NCI-H128 (cell line): Measurements from ENCODE around the gene THSD4.

Experiments
- DNase-seq: peaks from one replicate; lab custom pipeline; 2025; ENCODE audit not compliant: unreplicated experiment; lab: John Stamatoyannopoulos, UW

Gene THSD4

DNA sequence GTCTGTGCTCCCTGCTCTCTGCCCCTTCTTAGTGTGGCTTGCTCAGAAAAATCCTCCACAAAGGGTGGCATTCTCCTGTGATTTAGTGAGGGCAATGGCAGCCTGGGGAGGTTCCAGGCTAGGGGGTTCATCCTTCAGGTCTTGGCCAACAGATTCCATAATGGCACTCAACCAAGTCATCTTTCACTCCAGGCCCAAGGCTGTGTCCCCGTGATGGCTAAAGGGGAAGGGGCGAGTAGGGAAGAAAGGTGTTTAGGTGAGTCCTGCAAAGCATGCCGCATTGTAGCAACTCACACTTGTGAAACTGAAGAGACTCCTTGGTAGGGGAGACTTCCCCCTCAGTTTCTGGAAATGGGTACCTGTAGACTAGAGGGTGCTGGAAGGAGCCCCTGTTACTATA lies 105.6 kb downstream of the THSD4 start:
- DNase-seq, result no peak

DNA sequence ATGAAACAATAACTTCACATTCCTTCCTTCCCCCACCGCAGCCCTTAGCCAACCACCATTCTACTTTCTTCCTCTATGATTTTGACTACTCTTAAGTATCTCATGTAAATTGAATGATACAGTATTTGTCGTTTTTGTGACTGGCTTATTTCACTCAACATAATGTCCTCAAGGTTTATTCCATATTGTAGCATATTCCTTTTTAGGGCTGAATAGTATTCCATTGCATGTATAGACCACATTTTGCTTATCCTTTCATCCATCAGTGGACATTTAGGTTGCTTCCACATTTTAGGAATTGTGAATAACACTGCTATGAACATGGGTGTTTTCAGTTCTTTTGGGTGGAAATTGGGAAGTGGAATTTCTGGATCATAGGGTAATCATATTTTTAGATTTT lies 106.1 kb downstream of the THSD4 start:
- no peak for DNase-seq

DNA sequence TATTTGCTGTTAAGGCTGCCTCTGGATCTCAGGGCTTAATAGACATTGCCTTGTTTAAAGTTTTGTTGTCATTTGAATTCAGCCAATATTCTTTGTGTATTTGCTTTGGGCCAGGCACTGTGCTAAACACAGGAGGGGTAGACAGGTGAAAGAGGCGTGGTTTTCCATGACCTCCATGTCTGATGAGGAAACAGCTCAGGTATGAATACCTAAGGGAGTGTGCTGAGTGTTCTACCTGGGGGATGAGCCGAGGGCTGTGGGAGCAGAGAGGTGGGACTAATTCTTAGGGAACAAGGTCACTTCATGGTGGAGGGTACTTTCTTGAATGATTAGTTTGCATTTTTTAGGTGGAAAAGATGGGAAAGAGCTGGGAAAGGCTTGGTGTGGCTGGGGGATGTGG lies 108.2 kb downstream of the THSD4 start:
- no peak for DNase-seq

DNA sequence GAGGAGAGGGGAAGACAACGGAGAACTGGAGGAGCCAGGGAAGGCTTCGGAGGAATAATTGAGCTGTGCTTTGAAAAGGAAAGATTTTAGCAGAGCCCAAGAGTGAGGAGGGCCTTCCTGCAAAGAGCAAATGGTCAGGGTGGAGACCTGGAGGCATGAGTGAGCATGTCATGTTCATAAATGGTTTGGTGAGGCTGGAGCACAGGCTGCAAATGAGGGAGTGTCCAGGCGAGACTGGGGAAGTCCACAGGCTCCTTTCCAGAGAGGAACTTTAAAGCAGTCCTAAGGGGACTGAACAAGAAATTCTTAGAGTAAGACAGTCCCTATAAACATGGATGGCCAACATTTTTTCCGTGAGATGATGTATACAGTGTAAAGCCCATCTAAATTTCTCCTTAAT lies 108.8 kb downstream of the THSD4 start:
- no peak for DNase-seq

DNA sequence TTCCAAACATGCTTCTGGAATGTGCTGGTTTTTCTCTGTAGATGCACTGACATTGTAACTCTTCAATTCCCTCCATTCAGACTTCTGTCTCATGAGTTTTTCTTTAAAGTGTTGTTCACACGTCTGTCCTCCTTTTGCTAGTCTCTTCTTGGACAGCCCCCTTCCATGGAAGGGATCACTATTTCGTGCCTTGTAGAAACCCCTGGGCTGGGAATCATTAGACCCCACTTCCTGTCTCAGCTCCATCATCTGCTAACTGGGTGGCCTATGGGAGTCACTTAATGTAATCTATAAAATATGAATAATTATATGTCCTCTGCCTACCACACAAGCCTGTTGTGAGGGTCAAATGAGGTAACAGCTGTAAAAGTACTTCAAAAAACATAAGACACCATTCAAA lies 110.6 kb downstream of the THSD4 start:
- no peak for DNase-seq

DNA sequence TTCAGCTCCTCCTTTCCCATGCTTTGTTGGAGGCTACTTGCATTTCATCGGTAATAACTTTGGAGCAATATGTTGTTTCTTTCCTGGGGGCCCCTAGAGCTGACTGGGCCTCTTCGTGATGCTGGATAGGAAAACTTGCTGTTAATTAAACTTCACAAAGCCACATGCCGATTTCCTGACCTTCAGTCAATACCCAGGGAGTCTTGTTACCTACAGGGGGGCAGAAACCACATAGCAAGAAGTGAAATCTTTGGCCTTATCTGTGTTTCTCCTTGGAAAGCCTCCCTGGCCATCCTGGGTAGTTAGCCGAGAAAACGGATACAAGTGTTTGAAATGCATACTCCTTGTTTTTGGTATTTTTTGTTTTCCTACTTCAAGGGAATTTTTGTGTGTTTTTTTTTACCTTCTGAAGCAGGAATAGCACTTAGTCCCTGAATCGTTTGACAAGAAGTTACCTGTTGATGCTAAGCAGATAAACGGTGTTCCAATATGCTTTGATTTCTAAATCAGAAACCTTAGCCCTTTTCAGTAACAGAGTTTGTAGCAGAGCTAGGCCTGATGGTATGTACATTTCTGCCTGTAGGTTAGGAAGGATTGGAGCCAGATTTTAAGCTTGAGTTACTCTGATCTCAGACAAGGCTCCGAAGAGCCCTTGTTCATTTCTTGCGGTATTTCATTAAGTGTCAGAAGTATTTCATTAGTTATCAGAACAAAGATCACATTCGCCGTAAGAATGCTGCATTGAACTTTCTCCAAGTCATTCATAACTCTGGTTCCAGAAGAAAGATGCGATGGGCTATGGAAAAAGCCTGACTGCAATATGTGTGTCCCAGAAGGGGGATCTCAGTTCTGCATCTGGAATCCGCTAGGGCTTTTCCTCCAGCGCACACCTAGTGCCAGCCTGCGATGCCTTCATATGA lies 111.5 kb downstream of the THSD4 start:
- DNase-seq, result no peak

DNA sequence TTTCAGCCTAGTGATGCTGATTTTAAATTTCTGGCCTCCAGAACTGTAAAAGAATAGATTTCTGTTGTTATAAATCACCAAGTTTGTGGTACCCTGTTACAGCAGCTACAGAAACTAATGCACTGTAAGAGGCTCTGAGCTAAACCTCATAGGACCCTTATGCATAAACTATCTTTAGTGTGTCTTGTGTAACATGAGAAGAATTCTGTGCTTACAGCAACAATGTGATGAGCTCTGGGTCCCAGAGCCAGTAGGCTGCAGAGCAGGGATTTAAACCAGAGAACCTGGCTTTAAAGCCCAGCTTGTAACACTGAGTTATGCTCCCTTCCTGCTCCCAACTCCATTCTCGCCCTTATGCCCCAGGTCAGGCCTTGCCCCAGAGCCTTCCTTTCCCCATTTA lies 113.1 kb downstream of the THSD4 start:
- no peak for DNase-seq

DNA sequence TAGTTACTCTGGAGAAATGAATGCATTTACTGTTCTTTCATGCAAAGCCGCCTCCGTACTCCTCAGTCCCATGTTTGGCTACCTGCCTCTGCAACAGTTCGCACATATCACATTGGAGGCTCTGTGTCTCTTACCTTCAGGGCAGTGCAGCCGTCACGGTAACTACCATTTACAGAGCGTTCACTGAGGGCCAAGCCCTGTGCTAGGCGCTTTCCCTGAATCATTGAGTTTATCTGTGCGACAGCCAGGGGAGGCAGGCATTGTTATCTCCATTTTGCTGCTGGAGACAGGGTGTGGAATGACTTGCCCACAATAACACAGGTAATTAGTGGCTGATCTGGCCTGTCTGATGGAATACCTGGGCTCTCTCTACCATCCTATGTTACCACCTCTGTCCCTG lies 115.0 kb downstream of the THSD4 start:
- DNase-seq, result no peak

DNA sequence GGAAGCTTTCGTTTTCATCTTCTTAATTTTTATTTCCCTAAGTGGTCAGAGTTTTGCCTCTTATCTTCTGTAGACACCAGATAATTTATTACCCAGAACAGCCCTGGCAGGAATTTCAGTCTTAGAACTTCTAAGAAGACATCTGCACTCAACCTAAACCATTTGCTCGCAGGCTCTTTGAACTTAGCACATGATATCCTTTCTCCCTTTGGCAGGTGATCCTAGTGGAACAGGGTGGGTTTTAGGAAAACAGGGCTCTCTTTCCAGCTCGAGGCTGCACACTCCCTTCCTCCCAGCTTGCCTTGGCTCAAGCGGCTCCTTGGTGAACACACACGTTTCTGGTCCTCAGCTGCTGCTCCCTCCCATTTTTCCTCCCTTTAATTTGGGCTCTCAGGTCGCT lies 116.5 kb downstream of the THSD4 start:
- DNase-seq, result no peak

DNA sequence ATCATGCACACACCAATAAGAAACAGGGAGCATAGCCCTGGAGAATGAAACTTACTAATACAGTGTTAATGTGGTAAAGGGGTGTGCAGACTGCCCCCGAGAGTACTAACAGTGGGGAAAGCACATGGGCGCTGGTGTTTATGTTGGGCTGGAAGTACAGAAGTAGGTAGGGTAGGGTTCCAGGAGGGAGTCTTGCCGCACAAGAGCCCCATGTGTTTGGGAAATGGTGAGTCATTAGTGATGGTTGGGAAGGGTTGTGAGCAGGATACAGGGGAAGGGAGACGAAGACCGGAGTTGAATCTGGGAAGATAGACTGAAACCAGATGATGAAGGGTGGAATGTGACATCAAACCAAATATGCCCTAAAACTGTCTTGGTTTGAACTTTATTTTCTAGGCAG lies 117.1 kb downstream of the THSD4 start:
- DNase-seq, result no peak

DNA sequence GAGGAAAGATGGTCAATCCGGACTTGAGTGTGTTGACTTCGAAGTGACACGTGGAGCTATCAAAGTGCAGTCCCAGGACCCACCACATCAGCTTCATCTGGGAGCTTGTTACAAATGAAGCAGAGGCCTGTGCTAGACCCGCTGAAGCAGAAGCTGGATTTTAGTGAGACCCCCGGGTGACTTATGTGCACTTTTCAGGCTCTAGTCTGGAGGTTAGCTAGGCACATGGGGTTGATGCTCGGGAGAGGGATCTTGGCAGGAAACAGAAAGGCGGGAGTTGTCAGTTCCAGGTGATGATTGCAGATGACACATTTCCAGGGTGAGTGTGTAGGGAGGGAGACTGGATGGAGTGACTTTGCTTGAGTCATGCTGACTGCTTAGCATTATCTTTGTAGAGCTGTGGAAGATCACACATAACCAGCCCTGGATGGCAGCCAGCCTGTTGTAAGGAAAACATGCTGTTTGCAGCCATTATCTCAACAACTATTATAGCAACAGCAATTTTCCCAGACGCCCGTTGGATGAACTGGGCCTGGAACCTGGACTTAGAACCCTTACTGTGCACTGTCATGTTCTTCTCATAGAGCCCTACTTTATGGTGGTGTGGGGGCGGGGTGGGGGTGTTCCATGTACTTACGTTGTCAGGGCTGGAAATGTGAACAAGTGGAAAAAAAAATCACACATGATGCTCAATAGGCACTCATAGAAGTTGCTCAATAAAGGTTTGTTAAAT lies 122.4 kb downstream of the THSD4 start:
- DNase-seq, result no peak

DNA sequence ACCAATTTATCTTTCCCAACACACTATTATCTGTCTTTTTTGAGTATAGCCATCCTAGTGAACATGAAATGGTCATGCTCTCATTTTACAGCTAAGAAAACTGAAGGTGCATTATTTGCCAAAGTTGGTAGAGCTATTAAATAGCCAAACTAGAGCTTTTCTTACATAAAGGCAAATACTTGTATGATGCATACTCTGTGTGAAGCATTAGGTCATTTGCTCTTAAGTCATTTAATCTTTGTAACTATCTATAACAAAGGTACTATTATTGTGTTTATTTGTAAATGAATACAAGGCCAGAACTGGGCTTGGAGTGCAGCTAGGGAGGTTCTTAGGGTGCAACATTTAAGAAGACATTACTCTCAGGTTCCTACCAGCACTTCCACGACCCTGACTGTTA lies 123.7 kb downstream of the THSD4 start:
- DNase-seq, result no peak

DNA sequence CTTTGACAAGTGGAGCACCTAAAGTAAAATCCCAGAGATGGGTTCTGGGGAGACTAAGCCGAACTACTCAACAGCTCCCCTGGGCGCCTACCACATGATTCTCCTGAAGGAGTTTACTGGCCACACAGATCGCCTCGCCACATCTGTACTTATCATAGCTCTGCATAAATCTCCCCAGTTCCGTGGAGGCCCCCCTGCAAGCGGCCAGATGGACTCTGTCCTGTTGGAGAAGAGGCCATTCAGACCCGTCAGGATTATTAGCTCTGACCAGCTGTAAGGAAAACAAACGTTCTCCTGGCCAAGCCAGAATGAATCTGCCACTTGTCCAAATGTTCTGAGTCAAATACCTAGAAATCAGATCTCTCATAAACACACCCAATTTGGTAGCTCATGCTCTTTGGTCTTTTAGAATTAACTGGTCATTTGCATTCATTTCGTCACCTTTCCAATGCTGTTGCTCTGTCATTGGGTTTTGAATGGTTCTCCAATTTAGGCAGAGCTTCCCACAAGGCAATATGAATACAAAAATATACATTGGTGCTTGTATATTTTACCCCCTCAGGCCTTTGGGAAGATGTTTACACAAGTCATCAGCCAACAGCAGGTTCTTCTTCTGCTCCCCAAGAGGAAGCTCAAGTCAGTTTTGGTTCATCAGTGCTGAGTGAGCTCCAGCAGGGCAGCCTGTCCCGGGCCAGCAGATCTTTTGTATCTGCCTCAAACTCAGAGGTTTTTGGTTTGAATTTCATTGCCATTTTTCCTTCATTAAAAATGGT lies 124.5 kb downstream of the THSD4 start:
- no peak for DNase-seq

DNA sequence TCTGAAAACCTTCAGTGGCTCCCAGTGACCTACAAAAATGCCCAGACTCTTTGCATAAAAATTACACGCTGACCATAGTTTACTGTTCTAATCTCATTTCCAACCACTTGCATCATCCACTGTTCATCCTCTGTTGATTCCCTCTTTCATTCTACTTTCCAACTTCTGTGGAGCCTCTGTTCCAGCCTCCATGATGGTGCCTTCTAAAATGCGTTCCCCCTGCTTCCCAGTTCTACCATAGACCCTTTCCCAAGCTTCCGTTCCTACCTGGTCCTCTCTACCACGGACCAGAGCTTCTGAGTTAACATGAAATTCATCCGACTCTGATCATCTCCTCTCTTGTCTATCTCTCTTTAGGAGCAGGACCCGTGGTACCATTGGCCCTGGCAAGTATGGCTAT lies 127.0 kb downstream of the THSD4 start:
- no peak for DNase-seq

DNA sequence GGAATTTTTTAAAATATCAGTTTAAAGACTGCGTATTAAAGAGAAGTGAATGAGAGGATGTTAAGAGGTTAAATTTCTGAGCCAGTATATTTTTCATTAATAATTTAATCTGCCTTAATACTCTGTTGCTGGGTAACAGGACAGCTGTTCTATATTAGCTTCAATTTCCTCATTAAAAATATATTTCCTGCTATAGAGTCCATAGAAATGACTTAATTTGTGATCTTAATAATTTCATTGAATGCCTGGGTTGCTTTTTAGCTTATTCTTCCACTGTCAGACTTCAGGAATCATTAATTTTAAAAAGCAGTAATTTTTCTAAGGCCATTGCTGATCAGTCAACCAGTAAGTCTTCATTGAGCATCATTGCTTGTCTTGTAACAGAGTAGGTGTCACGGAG lies 129.0 kb downstream of the THSD4 start:
- DNase-seq, result no peak

DNA sequence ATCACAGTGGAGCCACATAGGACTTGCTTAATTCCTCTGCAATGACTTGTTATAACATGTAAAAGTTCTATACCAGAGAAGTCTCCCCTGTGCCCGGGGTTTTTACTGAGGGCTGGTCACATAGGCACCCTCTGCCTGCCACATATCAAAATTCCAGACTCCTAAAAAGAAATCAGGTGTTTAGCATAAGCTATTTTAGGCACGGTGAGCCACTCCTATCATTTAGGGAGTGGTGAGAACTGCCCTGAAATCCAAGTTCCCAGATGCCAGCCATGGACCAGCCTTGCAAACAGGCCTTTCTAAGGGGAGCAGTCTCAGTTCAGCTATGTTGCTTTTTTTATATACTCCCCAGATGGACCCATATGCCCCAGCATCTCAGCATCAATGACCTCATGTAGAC lies 130.3 kb downstream of the THSD4 start:
- no peak for DNase-seq

DNA sequence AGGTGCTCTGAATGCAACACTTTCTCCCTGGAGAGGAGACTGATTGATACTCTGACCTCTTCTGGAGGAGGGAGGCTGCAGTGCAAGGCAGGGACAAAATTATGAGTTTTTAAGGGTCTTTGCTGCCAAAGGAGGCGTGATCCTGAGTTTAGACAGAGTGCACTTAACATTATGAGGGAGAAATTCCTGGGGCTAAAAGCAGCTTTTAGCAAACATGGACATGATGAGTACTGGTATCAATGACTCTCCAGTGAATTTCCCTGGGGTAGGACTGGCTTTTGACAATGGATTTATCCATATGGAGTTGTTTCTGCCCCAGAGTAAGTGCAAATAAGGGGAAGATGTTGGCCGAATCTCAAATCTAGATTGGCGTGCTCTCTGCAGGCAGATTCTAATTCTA lies 133.1 kb downstream of the THSD4 start:
- no peak for DNase-seq

DNA sequence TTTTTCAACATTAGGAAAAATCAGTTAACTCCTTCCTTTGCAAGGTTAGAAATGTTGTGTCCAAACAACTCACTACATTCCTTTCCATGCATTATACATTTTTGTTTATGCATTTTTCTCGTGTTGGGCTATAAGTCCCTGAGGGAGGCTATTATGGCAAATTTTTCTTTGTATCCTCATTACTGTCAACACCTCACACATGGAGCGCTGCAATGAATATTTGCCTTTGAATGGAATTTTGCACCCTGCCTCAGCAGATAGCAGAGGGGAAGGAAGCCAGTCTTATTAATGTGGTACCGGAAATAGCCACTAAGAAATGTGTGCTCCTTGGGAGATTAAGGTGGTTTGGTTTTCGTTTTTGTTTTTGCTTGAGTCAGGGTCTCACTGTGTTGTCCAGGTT lies 134.7 kb downstream of the THSD4 start:
- DNase-seq, result no peak

DNA sequence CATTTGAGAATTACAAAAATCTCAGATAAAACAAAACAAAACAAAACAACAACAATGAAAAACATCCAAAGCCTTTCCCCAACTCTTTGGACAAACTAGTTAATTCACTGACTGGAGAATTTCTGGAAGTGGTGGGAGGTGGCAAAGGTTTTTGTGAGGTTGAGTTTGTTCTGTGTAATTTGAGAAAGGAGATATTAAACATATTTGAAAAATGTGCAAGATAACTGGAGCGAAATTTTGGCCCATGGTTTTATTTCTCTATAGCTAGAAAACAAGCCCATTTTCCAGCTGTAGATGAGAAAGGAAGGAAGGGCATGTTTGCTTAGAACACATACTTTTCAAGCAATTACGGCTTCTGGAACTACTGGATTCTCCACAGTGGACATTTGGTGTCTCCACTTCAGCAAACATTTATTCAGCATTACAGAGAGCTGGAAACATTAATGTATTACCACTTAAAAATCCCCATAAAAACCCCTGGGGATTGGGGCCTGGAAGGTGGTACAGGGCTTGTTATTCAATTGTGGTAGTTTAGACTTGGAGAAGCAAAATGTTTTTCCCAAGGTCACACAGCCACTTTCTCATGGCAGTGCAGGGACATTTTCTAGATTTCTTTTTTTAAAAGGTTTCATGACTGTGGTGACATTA lies 135.8 kb downstream of the THSD4 start:
- DNase-seq, result no peak

DNA sequence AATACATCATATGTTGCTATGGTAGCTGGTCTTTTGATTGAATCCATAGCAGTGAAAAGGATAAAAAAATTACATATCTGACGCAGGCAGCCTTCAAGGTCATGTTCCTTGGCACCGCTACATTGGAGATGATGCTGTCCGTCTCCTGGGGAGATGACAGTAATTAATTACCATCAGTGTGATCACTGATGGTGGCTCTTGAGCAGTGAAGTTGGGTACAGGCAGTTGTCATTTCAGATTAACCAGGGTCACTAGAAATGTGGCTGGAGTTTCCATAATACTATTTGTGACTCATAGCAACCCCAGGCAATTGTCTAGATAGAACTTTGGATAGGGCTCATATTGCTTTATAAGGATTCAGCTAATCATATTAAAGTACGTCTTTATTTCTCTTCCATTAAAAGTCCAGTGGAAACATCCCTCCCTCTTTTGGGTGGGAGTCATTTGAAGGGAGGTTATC lies 136.3 kb downstream of the THSD4 start:
- DNase-seq, result no peak
